Measurements from ENCODE around the gene FTSJ3. TPM values are rescaled to one million over a fixed set of nuclear protein-coding genes. Genes with fewer than 3 reads are reported as not detected.
A peak's percentile ranks its signal among the peaks of the same experiment; 100 is the strongest.
"Not testable (repeated sequence)": the region's sequence is repeated elsewhere in the genome, so short reads cannot be mapped to it uniquely, and the experiment has no call there.

FTSJ3 gene
- total RNA-seq, result 27.0 and 28.5 TPM in 2 replicates
- 28.5 and 30.0 TPM in 2 replicates for polyA plus RNA-seq

GRCh38 chr17:63827002-63827800 lies at the start of gene FTSJ3, which contains the start of gene PSMC5:
FTSJ3 (minus strand) TSS chr17:63827663; CDS start chr17:63826902, 761 bp downstream.
PSMC5 (plus strand) TSS chr17:63827431; CDS start chr17:63827491, 60 bp downstream.
- no peaks in the 10 kb centered on the region for H3K9me3 ChIP-seq (ENCODE audit: low read depth)
- peak within 1 kb of the TSS; percentile 41 for H2AFZ ChIP-seq
- peak within 1 kb of the TSS; percentile 91 for H3K27ac ChIP-seq
- H3K79me2 ChIP-seq, result peaks cover 49% of the 10 kb centered on the region
- H4K20me1 ChIP-seq (ENCODE audit: insufficient read depth, poor library complexity, severe bottlenecking), result no peaks in the 10 kb centered on the region
- no peaks in the 10 kb centered on the region for H3K27me3 ChIP-seq
- H3K4me3 ChIP-seq, result peak within 1 kb of the TSS; percentile 72
- H3K9me2 ChIP-seq (replicated peaks; ENCODE audit: insufficient read depth), result no peaks in the 10 kb centered on the region
- H3K4me2 ChIP-seq, result peak within 1 kb of the TSS; percentile 98
- peaks cover 20% of the 10 kb centered on the region for H3K4me1 ChIP-seq (ENCODE audit: insufficient read depth)
- DNase-seq (ENCODE audit: low spot score), result peak; percentile 96
- under 1% methylated on average over 53 of the region's 58 CpGs for WGBS (ENCODE audit: low lambda C conversion rate, missing lambda C conversion rate)
- peak; percentile 53 for TF ChIP-seq CTCF (IDR thresholded peaks at IDR 0.05; ENCODE audit: poor library complexity)
- TF ChIP-seq EZH2phosphoT487 (IDR thresholded peaks at IDR 0.05; ENCODE audit: low read depth, severe bottlenecking, unreplicated experiment), result no peak
- peaks cover 4% of the 10 kb centered on the region for H3K36me3 ChIP-seq (replicated peaks; ENCODE audit: insufficient read depth, low read depth)

- not testable (repeated sequence) for H3K36me3 ChIP-seq (replicated peaks; ENCODE audit: insufficient read depth, low read depth); H3K27ac ChIP-seq; H3K27me3 ChIP-seq; DNase-seq (ENCODE audit: low spot score); H3K9me2 ChIP-seq (replicated peaks; ENCODE audit: insufficient read depth); H3K4me3 ChIP-seq; H3K79me2 ChIP-seq; H4K20me1 ChIP-seq (ENCODE audit: insufficient read depth, poor library complexity, severe bottlenecking); H3K4me1 ChIP-seq (ENCODE audit: insufficient read depth); H2AFZ ChIP-seq; H3K9me3 ChIP-seq (ENCODE audit: low read depth); H3K4me2 ChIP-seq
- WGBS (ENCODE audit: low lambda C conversion rate, missing lambda C conversion rate), result 91% methylated on average over 6 of the region's 6 CpGs
Observed at GRCh38 chr17:63874693-63875092, 47.2 kb upstream of the FTSJ3 start.

- not testable (repeated sequence) for H3K4me3 ChIP-seq; H2AFZ ChIP-seq; H3K79me2 ChIP-seq; H3K4me1 ChIP-seq (ENCODE audit: insufficient read depth); H3K36me3 ChIP-seq (replicated peaks; ENCODE audit: insufficient read depth, low read depth); H3K27me3 ChIP-seq; H3K4me2 ChIP-seq; H3K9me3 ChIP-seq (ENCODE audit: low read depth); H3K27ac ChIP-seq; H4K20me1 ChIP-seq (ENCODE audit: insufficient read depth, poor library complexity, severe bottlenecking); DNase-seq (ENCODE audit: low spot score); H3K9me2 ChIP-seq (replicated peaks; ENCODE audit: insufficient read depth)
- whole genome bisulfite sequencing (ENCODE audit: low lambda C conversion rate, missing lambda C conversion rate), result 85% methylated on average over 6 of the region's 8 CpGs
Observed at GRCh38 chr17:63874061-63874626, 46.7 kb upstream of the FTSJ3 start.

- not testable (repeated sequence) for H3K4me2 ChIP-seq; H3K27ac ChIP-seq; H3K9me2 ChIP-seq (replicated peaks; ENCODE audit: insufficient read depth); H3K4me1 ChIP-seq (ENCODE audit: insufficient read depth); H3K27me3 ChIP-seq; H2AFZ ChIP-seq; H3K9me3 ChIP-seq (ENCODE audit: low read depth); H3K4me3 ChIP-seq; DNase-seq (ENCODE audit: low spot score); H3K79me2 ChIP-seq; H3K36me3 ChIP-seq (replicated peaks; ENCODE audit: insufficient read depth, low read depth); H4K20me1 ChIP-seq (ENCODE audit: insufficient read depth, poor library complexity, severe bottlenecking)
- WGBS (ENCODE audit: low lambda C conversion rate, missing lambda C conversion rate), result 86% methylated on average over 6 of the region's 7 CpGs
Observed at GRCh38 chr17:63873577-63873976, 46.1 kb upstream of the FTSJ3 start, which contains the start of gene CSH2. CSH2 (minus strand) TSS chr17:63873677; CDS start chr17:63873614, 63 bp downstream.

GRCh38 chr17:63871646-63872365 lies 44.3 kb upstream of the FTSJ3 start:
- H3K4me2 ChIP-seq; H3K79me2 ChIP-seq; H3K27ac ChIP-seq; H3K4me1 ChIP-seq (ENCODE audit: insufficient read depth); H3K27me3 ChIP-seq; H4K20me1 ChIP-seq (ENCODE audit: insufficient read depth, poor library complexity, severe bottlenecking); H3K9me3 ChIP-seq (ENCODE audit: low read depth); H3K4me3 ChIP-seq; H2AFZ ChIP-seq; H3K36me3 ChIP-seq (replicated peaks; ENCODE audit: insufficient read depth, low read depth); H3K9me2 ChIP-seq (replicated peaks; ENCODE audit: insufficient read depth); DNase-seq (ENCODE audit: low spot score): not testable (repeated sequence)
- WGBS (ENCODE audit: low lambda C conversion rate, missing lambda C conversion rate), result 96% methylated on average over 11 of the region's 15 CpGs

- WGBS (ENCODE audit: low lambda C conversion rate, missing lambda C conversion rate), result 93% methylated on average over 4 of the region's 4 CpGs
- not testable (repeated sequence) for H3K9me3 ChIP-seq (ENCODE audit: low read depth); DNase-seq (ENCODE audit: low spot score); H3K36me3 ChIP-seq (replicated peaks; ENCODE audit: insufficient read depth, low read depth); H3K4me3 ChIP-seq; H3K9me2 ChIP-seq (replicated peaks; ENCODE audit: insufficient read depth); H3K4me2 ChIP-seq; H3K4me1 ChIP-seq (ENCODE audit: insufficient read depth); H3K27me3 ChIP-seq; H3K79me2 ChIP-seq; H4K20me1 ChIP-seq (ENCODE audit: insufficient read depth, poor library complexity, severe bottlenecking); H2AFZ ChIP-seq; H3K27ac ChIP-seq
Observed at GRCh38 chr17:63870292-63870665, 42.8 kb upstream of the FTSJ3 start.
